Lower lobe of right lung (tissue), 2 donors: ENCODE results near the gene HS3ST3B1. TPM values are rescaled to one million over a fixed set of nuclear protein-coding genes. Genes with fewer than 3 reads are reported as not detected.
A peak's percentile ranks its signal among the peaks of the same experiment; 100 is the strongest.

ENCODE experiments used
- ATAC-seq, 2 donors: fragments of 200-7000 bp; cut with Tn5 transposase; one replicate each; pipeline ENCODE4 v1.9.1; 2020 to 2022; ENCODE audit warnings: mild to moderate bottlenecking in 2 of 2, moderate library complexity in 2 of 2
- DNase-seq: peaks from one replicate; pipeline ENCODE4 v3.0.0-alpha.2; 2020
- H3K27ac ChIP-seq: fragments of 200-600 bp; one replicate; pipeline ENCODE4 v1.8.0; 2022
- H3K27me3 ChIP-seq: fragments of 200-600 bp; one replicate; pipeline ENCODE4 v1.8.0; 2022; ENCODE audit warnings: low read depth
- H3K36me3 ChIP-seq: fragments of 200-600 bp; one replicate; pipeline ENCODE4 v1.8.0; 2022; ENCODE audit warnings: mild to moderate bottlenecking
- H3K4me1 ChIP-seq: fragments of 200-600 bp; one replicate; pipeline ENCODE4 v1.8.0; 2022
- H3K4me3 ChIP-seq: fragments of 200-600 bp; one replicate; pipeline ENCODE4 v1.8.0; 2022; ENCODE audit warnings: mild to moderate bottlenecking
- H3K9me3 ChIP-seq: fragments of 200-600 bp; one replicate; pipeline ENCODE4 v1.8.0; 2022
- intact Hi-C: fragments of 100-400 bp; cut with DNase I; formaldehyde crosslinking; loops from one replicate; pipeline ENCODE4 v1.11.0; 2022
- total RNA-seq: library from RNA; stranded (reverse); fragmentation: NEBNext Ultra II Directional; extraction: Animal tissue kit (Norgen Biotek cat#: 25700); gene quantifications from one replicate; pipeline ENCODE4 v1.2.1, GENCODE V29; 2021
- TF ChIP-seq, protein P1 (sequence below): fragments of 200-600 bp; IDR thresholded peaks from one replicate; pipeline ENCODE4 v1.8.0; 2022; ENCODE audit warnings: antibody characterized with exemption, mild to moderate bottlenecking
- donor health status: DM: no; HTN: yes; CAD: no; lungs with severe emphysema.

Gene HS3ST3B1
- total RNA-seq, 1 donor from 2014 or later = 3.4 TPM

DNA sequence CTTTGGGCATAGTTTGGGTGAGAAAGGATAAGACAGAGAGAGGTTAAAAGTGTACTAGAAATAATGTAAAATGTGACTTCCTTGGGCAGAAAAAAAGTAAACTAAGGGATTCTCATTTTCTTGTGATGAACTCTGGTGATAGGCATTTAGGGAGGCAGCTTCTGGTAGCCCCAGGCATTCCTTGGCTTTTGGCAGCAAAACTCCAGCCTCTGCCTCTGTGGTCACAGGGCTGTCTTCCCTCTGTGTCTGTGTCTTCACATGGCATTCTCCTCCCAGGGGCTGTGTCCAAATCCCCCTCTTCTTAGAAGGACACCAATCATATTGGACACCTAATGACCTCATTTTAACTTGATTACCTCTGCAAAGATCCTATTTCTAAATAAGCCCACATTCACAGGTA, 54.7 kb downstream of the HS3ST3B1 start:
- TF ChIP-seq, protein P1, sequence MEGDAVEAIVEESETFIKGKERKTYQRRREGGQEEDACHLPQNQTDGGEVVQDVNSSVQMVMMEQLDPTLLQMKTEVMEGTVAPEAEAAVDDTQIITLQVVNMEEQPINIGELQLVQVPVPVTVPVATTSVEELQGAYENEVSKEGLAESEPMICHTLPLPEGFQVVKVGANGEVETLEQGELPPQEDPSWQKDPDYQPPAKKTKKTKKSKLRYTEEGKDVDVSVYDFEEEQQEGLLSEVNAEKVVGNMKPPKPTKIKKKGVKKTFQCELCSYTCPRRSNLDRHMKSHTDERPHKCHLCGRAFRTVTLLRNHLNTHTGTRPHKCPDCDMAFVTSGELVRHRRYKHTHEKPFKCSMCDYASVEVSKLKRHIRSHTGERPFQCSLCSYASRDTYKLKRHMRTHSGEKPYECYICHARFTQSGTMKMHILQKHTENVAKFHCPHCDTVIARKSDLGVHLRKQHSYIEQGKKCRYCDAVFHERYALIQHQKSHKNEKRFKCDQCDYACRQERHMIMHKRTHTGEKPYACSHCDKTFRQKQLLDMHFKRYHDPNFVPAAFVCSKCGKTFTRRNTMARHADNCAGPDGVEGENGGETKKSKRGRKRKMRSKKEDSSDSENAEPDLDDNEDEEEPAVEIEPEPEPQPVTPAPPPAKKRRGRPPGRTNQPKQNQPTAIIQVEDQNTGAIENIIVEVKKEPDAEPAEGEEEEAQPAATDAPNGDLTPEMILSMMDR = no peak
- Histone ChIP-seq H3K4me3 (no peak overlapping the region), H3K36me3 (no peaks in the 10 kb centered on the region), H3K27me3 (no peaks in the 10 kb centered on the region), H3K4me1 (peaks cover 9% of the 10 kb centered on the region), H3K27ac (no peak overlapping the region), H3K9me3 (no peaks in the 10 kb centered on the region)
- no peak for DNase-seq
- intact Hi-C loops = no loop called here
- ATAC-seq = no peak

DNA sequence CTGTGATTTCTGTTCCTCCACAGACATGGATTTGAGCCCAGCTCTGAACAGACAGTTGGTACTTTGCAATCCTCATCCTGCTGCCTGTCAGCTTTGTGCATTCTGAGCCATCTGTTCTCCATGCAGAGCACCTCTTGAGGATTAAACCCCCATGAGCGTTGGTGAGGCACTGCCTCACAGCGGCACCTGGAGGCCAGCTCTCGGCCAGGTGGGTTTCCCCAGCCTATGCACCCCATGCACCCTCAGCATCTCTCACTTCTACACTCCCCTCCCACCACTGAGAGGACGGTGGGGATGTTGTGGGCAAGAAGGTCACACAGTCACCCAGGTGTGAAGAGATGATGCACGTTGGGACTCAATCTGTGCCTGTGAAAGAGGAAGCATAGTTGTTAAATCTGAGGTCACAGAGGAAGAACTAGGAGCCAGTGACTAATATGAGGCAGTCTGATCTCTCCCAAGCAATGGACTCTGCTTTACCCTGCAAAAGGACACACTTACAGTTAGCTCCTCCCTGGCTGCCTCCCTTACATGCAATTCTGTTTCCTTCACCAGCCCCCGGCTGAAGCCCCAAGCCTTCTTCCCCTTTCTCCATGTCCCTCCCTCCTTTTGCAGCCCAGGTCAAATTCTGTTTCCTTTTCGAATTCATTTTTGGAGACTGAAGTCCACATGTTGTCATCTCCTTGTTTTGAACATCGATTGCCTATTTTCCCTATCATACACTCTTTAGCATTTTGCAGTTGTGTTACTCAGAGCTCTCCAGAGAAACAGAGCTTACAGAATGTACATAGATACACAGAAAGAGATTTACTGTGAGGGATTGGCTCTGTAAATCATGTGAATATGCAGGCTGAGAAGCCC, 58.5 kb downstream of the HS3ST3B1 start:
- TF ChIP-seq, protein P1 = no peak
- no peak for DNase-seq
- Histone ChIP-seq H3K27ac (no peak overlapping the region), H3K36me3 (no peaks in the 10 kb centered on the region), H3K27me3 (no peaks in the 10 kb centered on the region), H3K9me3 (no peaks in the 10 kb centered on the region), H3K4me1 (peaks cover 3% of the 10 kb centered on the region), H3K4me3 (no peak overlapping the region)
- peak; percentile 62 to 89 for ATAC-seq
- intact Hi-C loops = no loop called here

DNA sequence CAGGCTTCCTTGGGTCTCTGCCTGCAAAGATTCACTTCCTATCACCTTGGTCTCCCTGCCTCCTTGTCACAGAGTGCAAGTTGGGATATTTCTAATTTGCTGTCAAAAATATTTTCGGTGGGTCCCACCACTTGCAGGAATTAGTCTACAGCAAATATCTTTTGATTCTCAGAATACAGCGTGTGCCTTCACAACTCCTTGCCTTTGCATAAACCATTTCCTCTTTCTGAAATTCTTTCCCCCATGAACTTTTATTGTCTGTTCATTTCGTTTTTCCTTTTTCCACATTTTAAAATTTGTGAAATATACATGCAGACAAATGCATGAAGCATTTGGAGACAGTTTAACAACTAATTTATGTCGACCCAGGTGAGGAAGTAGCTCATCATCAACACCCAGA, 60.0 kb downstream of the HS3ST3B1 start:
- H3K9me3 ChIP-seq = no peaks in the 10 kb centered on the region
- no peaks in the 10 kb centered on the region for H3K27me3 ChIP-seq
- H3K27ac ChIP-seq = no peak overlapping the region
- DNase-seq (no peak), ATAC-seq (no peak)
- H3K36me3 ChIP-seq = no peaks in the 10 kb centered on the region
- intact Hi-C loops = no loop called here
- peaks cover 3% of the 10 kb centered on the region for H3K4me1 ChIP-seq
- TF ChIP-seq, protein P1 = no peak
- no peak overlapping the region for H3K4me3 ChIP-seq

DNA sequence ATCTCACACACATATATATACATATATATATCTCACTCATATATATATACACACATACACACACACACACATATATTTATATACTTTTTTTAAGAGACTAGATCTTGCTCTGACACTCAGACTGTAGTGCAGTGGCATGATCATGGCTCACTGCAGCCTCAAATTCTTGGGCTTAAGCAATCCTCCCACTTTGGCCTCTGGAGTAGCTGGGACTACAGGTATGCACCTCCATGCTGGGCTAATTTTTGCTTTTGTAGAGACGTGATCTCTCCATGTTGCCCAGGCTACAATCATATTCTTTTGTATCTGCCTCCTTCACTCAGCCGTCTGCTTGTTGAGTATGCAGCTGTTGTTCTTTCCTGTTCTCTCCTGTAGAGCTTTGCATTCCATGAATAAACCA, 60.6 kb downstream of the HS3ST3B1 start:
- no peaks in the 10 kb centered on the region for H3K9me3 ChIP-seq
- H3K4me3 ChIP-seq = no peak overlapping the region
- no peak for ATAC-seq
- no peak for DNase-seq
- no peak overlapping the region for H3K27ac ChIP-seq
- TF ChIP-seq, protein P1 = no peak
- H3K4me1 ChIP-seq = peaks cover 3% of the 10 kb centered on the region
- H3K36me3 ChIP-seq = no peaks in the 10 kb centered on the region
- intact Hi-C loops = no loop called here
- H3K27me3 ChIP-seq = no peaks in the 10 kb centered on the region

DNA sequence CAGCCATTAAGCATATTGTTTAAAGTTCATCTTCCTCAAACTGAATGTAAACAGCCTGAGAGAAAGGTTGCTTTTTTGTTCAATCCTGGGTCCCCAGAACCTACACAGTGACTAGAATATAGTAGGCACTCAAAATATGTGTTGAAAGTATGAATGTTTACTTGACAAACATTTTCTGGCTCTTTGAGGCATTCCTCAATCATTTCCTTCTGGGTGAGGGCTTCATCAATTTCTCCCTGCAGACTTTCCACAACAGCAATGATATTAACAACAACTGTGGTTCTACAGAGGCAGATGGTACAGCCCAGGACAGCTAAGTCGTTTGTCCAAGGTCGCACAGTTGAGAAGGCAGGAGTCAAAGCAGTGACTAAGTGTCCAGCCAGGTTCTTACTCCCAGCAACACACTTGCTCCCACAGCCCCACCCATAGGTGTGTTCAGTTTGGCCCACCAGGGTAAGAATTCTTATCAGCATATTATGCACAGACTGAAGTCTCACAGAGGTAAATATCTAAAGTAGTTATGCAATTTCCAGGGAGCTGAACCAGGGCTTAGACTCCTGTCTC, 61.1 kb downstream of the HS3ST3B1 start:
- TF ChIP-seq, protein P1 = no peak
- Histone ChIP-seq H3K36me3 (no peaks in the 10 kb centered on the region), H3K4me3 (no peak overlapping the region), H3K9me3 (no peaks in the 10 kb centered on the region), H3K27ac (no peak overlapping the region), H3K4me1 (peaks cover 3% of the 10 kb centered on the region), H3K27me3 (no peaks in the 10 kb centered on the region)
- peak; percentile 26 to 55 for ATAC-seq
- intact Hi-C loops = no loop called here
- no peak for DNase-seq
